HepG2 (cell line): ENCODE results near the gene ARHGAP5. TPM values are rescaled to one million over a fixed set of nuclear protein-coding genes. Genes with fewer than 3 reads are reported as not detected.

Experiments used
- ATAC-seq: fragments of 200-7000 bp; cut with Tn5 transposase; 3 replicates; pipeline ENCODE4 v1.9.1; 2020; ENCODE audit warnings: mild to moderate bottlenecking, moderate library complexity
- BruUV-seq: library from RNA; stranded (reverse); fragments of 400-500 nt; replicated peaks from 2 replicates; lab custom pipeline; 2021; lab: Mats Ljungman, UMichigan
- CTCF ChIA-PET: fragments of 300-600 bp; formaldehyde crosslinking; extraction: SDS; loops from one replicate; lab custom pipeline; 2021; ENCODE audit warnings: low total read pairs, inconsistent platforms, low intra/inter-chr PET ratio; lab: Yijun Ruan, JAX
- POLR2A ChIA-PET: fragments of 350-600 bp; sonication (Branson Sonifier 250); formaldehyde crosslinking; loops from one replicate; lab custom pipeline; 2020; ENCODE audit warnings: antibody characterized with exemption, inconsistent platforms; lab: Yijun Ruan, JAX
- DNase-seq: peaks from one replicate; pipeline ENCODE4 v3.0.0-alpha.2; 2015; ENCODE audit warnings: low spot score
- FAIRE-seq: peaks from 3 replicates; lab custom pipeline; 2011; peaks lifted over from hg19 to GRCh38; lab: Jason Lieb, UNC
- H2AFZ ChIP-seq: one replicate; pipeline ENCODE4 v1.6.1; 2011; ENCODE audit warnings: low read length, inconsistent platforms
- H3K27ac ChIP-seq: fragments of 300-600 bp; 3 replicates; pipeline ENCODE4 v1.8.0; 2011; ENCODE audit warnings: mixed run types, mild to moderate bottlenecking, mixed read lengths, low read length, inconsistent platforms; ENCODE audit not compliant: insufficient read depth; ENCODE audit errors: extremely low read length
- H3K27me3 ChIP-seq, 2 experiments: fragments of 200-600 bp in 1 of 2; 2 replicates in 1 of 2; 3 replicates in 1 of 2; pipeline versions ENCODE4 v1.6.0 to v1.8.0; 2011; ENCODE audit warnings: low read length in 2 of 2, mild to moderate bottlenecking in 2 of 2, moderate library complexity in 2 of 2, inconsistent platforms in 1 of 2; ENCODE audit not compliant: insufficient read depth in 2 of 2, control insufficient read depth in 1 of 2
- H3K36me3 ChIP-seq, 2 experiments: fragments of 200-600 bp in 1 of 2; replicated peaks in 1 of 2; 2 replicates in 1 of 2; 3 replicates in 1 of 2; pipeline versions ENCODE4 v1.5.1 to v1.8.0; 2011; ENCODE audit warnings: low read length in 2 of 2, inconsistent platforms in 1 of 2; ENCODE audit not compliant: insufficient read depth in 2 of 2, control insufficient read depth in 1 of 2
- H3K4me1 ChIP-seq: 2 replicates; pipeline ENCODE4 v1.5.1; 2012; ENCODE audit warnings: low read length, inconsistent platforms; ENCODE audit not compliant: insufficient read depth
- H3K4me2 ChIP-seq: 2 replicates; pipeline ENCODE4 v1.6.0; 2011; ENCODE audit warnings: low read depth, low read length, inconsistent platforms
- H3K4me3 ChIP-seq, 3 experiments: fragments of 200-600 bp in 1 of 3; sonication (generic), shearing (Covaris generic) in 1 of 3; replicated peaks in 1 of 3; 2 replicates each; pipeline ENCODE4 v1.5.1; 2011 to 2016; ENCODE audit warnings: low read length in 3 of 3, inconsistent platforms in 2 of 3, low read depth in 2 of 3, mild to moderate bottlenecking in 2 of 3, control low read depth in 1 of 3, mixed read lengths in 1 of 3; ENCODE audit not compliant: insufficient read depth in 1 of 3
- H3K79me2 ChIP-seq: one replicate; pipeline ENCODE4 v1.6.1; 2011; ENCODE audit warnings: low read length, inconsistent platforms; ENCODE audit not compliant: insufficient read depth
- H3K9ac ChIP-seq: 2 replicates; pipeline ENCODE4 v1.6.0; 2011; ENCODE audit warnings: mild to moderate bottlenecking, low read depth, low read length, inconsistent platforms; ENCODE audit not compliant: insufficient read depth
- H3K9me3 ChIP-seq: 2 replicates; pipeline ENCODE4 v1.5.1; 2012; ENCODE audit warnings: mild to moderate bottlenecking, low read length
- H4K20me1 ChIP-seq: 2 replicates; pipeline ENCODE4 v1.6.0; 2011; ENCODE audit warnings: inconsistent platforms, mild to moderate bottlenecking, low read length, moderate library complexity; ENCODE audit not compliant: insufficient read depth
- JUND ChIP-seq: sonication (generic); formaldehyde crosslinking; IDR thresholded peaks from 2 replicates; pipeline ENCODE4 v1.8.0; 2022; ENCODE audit warnings: mild to moderate bottlenecking, missing genetic modification reagents
- KLF16 ChIP-seq, 2 experiments: sonication (generic) in 1 of 2; formaldehyde crosslinking in 1 of 2; IDR thresholded peaks; 2 replicates each; pipeline versions ENCODE4 v1.6.1 to v1.8.0; 2016 to 2023; ENCODE audit warnings: missing genetic modification reagents in 2 of 2, missing compliant biosample characterization in 1 of 2
- MIER3 ChIP-seq: IDR thresholded peaks from 2 replicates; pipeline ENCODE4 v1.6.1; 2016; ENCODE audit warnings: missing compliant biosample characterization, borderline replicate concordance
- PHF21A ChIP-seq: sonication (generic); formaldehyde crosslinking; IDR thresholded peaks from 2 replicates; pipeline ENCODE4 v1.5.0; 2020; ENCODE audit warnings: mild to moderate bottlenecking, missing genetic modification reagents
- SMARCE1 ChIP-seq: fragments of 450-650 bp; IDR thresholded peaks from 2 replicates; pipeline ENCODE4 v1.6.1; 2017; ENCODE audit warnings: borderline replicate concordance
- SRSF4 ChIP-seq: fragments of 200-400 bp; formaldehyde crosslinking; IDR thresholded peaks from one replicate; pipeline ENCODE4 v1.6.1; 2018; ENCODE audit warnings: mild to moderate bottlenecking, low read depth, low read length, moderate library complexity; ENCODE audit not compliant: poor library complexity, severe bottlenecking
- STAG1 ChIP-seq: sonication (generic); formaldehyde crosslinking; IDR thresholded peaks from 2 replicates; pipeline ENCODE4 v1.4.0; 2020; ENCODE audit warnings: missing genetic modification reagents
- ZNF230 ChIP-seq: sonication (generic); formaldehyde crosslinking; IDR thresholded peaks from 2 replicates; pipeline ENCODE4 v1.4.0; 2020; ENCODE audit warnings: mild to moderate bottlenecking, missing genetic modification reagents
- ZNF296 ChIP-seq: sonication (generic); formaldehyde crosslinking; conservative IDR thresholded peaks from 2 replicates; pipeline ENCODE4 v1.5.0; 2020; ENCODE audit warnings: mild to moderate bottlenecking, missing genetic modification reagents
- ZNF510 ChIP-seq: sonication (generic); formaldehyde crosslinking; IDR thresholded peaks from 2 replicates; pipeline ENCODE4 v1.4.0; 2020; ENCODE audit warnings: low read depth, mild to moderate bottlenecking, missing genetic modification reagents
- WGBS: methylation state at CpG from one replicate; pipeline ENCODE4 v1.1.6; 2017; ENCODE audit warnings: low lambda C conversion rate; 5-methylcytosine and 5-hydroxymethylcytosine counted together
- in situ Hi-C: cut with HindIII; loops from 2 replicates; pipeline ENCODE4 v1.10.0; 2017; ENCODE audit warnings: low pct_unique_long_range_greater_than_20kb; ENCODE audit not compliant: extremely low pct_ligation_motif_present
- intact Hi-C: fragments of 100-400 bp; cut with micrococcal nuclease; formaldehyde crosslinking; loops from one replicate; pipeline ENCODE4 v1.10.0; 2022; ENCODE audit not compliant: unreplicated experiment
- polyA plus RNA-seq, 8 experiments: library from polyadenylated mRNA; depleted of rRNA in 3 of 8; stranded (reverse) in 7 of 8; unstranded in 1 of 8; fragments of >200 nt; fragmentation: Illumina TruSeq in 4 of 8; extraction: Trizol in 4 of 8; gene quantifications; 2 replicates each; pipeline versions ENCODE4 v1.2.1 to v1.2.3, GENCODE V29; 2011 to 2016; ENCODE audit warnings: low read depth in 4 of 8, missing spikeins in 1 of 8, mixed read lengths in 1 of 8; ENCODE audit not compliant: insufficient read depth in 1 of 8
- total RNA-seq, 5 experiments: library from RNA; depleted of rRNA; stranded (reverse); fragments of >200 nt; fragmentation: Illumina TruSeq; extraction: Trizol; gene quantifications; 2 replicates each; pipeline ENCODE4 v1.2.3, GENCODE V29; 2016; ENCODE audit warnings: low read depth in 1 of 5
- TF ChIP-seq, protein P1 (sequence below): sonication (generic); formaldehyde crosslinking; IDR thresholded peaks from 2 replicates; pipeline ENCODE4 v1.4.0; 2020; ENCODE audit warnings: mild to moderate bottlenecking, missing genetic modification reagents
- TF ChIP-seq, protein P2 (sequence below): sonication (generic); IDR thresholded peaks from 2 replicates; pipeline ENCODE4 v1.6.1; 2016; ENCODE audit warnings: low read depth, borderline replicate concordance
- TF ChIP-seq, protein P3 (sequence below): sonication (generic); formaldehyde crosslinking; IDR thresholded peaks from 2 replicates; pipeline ENCODE4 v1.5.0; 2020; ENCODE audit warnings: missing genetic modification reagents
- TF ChIP-seq, protein P4 (sequence below): sonication (generic); formaldehyde crosslinking; IDR thresholded peaks from 2 replicates; pipeline ENCODE4 v1.8.1; 2023; ENCODE audit warnings: missing genetic modification reagents, mild to moderate bottlenecking, borderline replicate concordance
- TF ChIP-seq, protein P5 (sequence below): sonication (generic); formaldehyde crosslinking; IDR thresholded peaks from 2 replicates; pipeline ENCODE4 v1.4.0; 2020; ENCODE audit warnings: low read depth, mild to moderate bottlenecking, missing genetic modification reagents

ARHGAP5 gene
- total and polyA plus RNA-seq, 2 of the 13 experiments (the other 11 are each of a cell fraction or from before 2014, with no cell fraction given) = 33.7 to 144 TPM

DNA sequence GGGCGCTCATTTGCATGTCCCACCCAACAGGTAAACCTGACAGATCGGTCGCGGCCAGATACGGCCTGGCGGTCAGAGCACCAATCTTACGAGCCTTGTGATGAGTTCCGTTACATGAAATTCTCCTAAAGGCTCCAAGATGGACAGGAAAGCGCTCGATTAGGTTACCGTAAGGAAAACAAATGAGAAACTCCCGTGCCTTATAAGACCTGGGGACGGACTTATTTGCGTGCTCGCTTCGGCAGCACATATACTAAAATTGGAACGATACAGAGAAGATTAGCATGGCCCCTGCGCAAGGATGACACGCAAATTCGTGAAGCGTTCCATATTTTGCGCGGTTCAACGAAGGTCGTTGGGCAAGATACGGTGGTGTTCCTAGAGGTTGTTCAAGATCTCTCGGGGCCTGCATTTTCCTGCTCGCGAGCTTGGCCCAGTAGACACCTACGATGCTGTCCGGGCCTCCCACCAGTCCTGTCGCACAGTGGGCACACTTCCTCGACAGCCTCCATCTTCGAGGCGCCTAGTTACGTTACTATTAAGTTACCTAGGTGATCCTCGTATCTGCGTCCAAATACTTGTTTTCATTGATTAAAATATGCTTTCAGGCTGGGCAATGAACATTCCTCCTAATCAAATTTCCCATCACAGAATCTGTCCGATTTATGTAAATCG is 124.8 kb downstream of the ARHGAP5 start, which contains the start of gene RNU6-7:
Gene RNU6-7 (plus strand): TSS at position 230 of the 675 bp plus-strand sequence.
- Histone ChIP-seq H3K27ac (peak within 1 kb of the TSS; percentile 87), H3K79me2 (no peaks in the 10 kb centered on the region), H3K9me3 (no peaks in the 10 kb centered on the region), H3K4me3 (peak within 1 kb of the TSS; percentile 69 to 81 (median 75)), H3K27me3 (no peaks in the 10 kb centered on the region; a peak in 1 of 5 replicates), H3K4me2 (peak within 1 kb of the TSS; percentile 97), H2AFZ (peak within 1 kb of the TSS; percentile 90), H4K20me1 (no peaks in the 10 kb centered on the region), H3K4me1 (peaks cover 21% of the 10 kb centered on the region), H3K9ac (peak within 1 kb of the TSS; percentile 91), H3K36me3 (no peaks in the 10 kb centered on the region)
- CTCF ChIA-PET = no interaction called here
- POLR2A ChIA-PET = interaction anchor here (2.3 to 3.0 kb wide), 2 partner anchors 125 to 744 kb away, joined by 11 to 89 read pairs; partner anchors contain the start of genes ARHGAP5 and DTD2
- intact Hi-C loops (loop anchor here (1.0 to 10.0 kb wide), 10 partner anchors 23 to 1580 kb away; partner anchors contain the start of genes DTD2, HECTD1, NUBPL and SCFD1), in situ Hi-C loops (loop anchor here (5.0 kb wide), 1 partner anchor 125 kb away; the partner anchor contains the start of gene ARHGAP5)
- FAIRE-seq (no peak), ATAC-seq (peak; percentile 32), DNase-seq (peak; percentile 61)
- BruUV-seq = no TSS peak
- WGBS = 1% methylated on average over 39 of the region's 40 CpGs
- no peak; the same call in 1 of the 2 replicates for TF ChIP-seq ZNF510
- TF ChIP-seq KLF16 (CRISPR knock-in tag; IDR thresholded peaks at IDR 0.05) = peak in 1 of 2 experiments; percentile 43; a peak in 1 of 4 replicates
- 0 out of 2 replicates have a peak, but pooled peaks have one; percentile 12 for TF ChIP-seq JUND (CRISPR knock-in tag)
- no peak for TF ChIP-seq STAG1 (CRISPR knock-in tag)
- TF ChIP-seq, protein P1, sequence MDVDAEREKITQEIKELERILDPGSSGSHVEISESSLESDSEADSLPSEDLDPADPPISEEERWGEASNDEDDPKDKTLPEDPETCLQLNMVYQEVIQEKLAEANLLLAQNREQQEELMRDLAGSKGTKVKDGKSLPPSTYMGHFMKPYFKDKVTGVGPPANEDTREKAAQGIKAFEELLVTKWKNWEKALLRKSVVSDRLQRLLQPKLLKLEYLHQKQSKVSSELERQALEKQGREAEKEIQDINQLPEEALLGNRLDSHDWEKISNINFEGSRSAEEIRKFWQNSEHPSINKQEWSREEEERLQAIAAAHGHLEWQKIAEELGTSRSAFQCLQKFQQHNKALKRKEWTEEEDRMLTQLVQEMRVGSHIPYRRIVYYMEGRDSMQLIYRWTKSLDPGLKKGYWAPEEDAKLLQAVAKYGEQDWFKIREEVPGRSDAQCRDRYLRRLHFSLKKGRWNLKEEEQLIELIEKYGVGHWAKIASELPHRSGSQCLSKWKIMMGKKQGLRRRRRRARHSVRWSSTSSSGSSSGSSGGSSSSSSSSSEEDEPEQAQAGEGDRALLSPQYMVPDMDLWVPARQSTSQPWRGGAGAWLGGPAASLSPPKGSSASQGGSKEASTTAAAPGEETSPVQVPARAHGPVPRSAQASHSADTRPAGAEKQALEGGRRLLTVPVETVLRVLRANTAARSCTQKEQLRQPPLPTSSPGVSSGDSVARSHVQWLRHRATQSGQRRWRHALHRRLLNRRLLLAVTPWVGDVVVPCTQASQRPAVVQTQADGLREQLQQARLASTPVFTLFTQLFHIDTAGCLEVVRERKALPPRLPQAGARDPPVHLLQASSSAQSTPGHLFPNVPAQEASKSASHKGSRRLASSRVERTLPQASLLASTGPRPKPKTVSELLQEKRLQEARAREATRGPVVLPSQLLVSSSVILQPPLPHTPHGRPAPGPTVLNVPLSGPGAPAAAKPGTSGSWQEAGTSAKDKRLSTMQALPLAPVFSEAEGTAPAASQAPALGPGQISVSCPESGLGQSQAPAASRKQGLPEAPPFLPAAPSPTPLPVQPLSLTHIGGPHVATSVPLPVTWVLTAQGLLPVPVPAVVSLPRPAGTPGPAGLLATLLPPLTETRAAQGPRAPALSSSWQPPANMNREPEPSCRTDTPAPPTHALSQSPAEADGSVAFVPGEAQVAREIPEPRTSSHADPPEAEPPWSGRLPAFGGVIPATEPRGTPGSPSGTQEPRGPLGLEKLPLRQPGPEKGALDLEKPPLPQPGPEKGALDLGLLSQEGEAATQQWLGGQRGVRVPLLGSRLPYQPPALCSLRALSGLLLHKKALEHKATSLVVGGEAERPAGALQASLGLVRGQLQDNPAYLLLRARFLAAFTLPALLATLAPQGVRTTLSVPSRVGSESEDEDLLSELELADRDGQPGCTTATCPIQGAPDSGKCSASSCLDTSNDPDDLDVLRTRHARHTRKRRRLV (CRISPR knock-in tag) = peak; percentile 100
- no peak for TF ChIP-seq SRSF4
- no peak for TF ChIP-seq SMARCE1
- TF ChIP-seq, protein P2, sequence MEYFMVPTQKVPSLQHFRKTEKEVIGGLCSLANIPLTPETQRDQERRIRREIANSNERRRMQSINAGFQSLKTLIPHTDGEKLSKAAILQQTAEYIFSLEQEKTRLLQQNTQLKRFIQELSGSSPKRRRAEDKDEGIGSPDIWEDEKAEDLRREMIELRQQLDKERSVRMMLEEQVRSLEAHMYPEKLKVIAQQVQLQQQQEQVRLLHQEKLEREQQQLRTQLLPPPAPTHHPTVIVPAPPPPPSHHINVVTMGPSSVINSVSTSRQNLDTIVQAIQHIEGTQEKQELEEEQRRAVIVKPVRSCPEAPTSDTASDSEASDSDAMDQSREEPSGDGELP = no peak
- TF ChIP-seq, protein P3, sequence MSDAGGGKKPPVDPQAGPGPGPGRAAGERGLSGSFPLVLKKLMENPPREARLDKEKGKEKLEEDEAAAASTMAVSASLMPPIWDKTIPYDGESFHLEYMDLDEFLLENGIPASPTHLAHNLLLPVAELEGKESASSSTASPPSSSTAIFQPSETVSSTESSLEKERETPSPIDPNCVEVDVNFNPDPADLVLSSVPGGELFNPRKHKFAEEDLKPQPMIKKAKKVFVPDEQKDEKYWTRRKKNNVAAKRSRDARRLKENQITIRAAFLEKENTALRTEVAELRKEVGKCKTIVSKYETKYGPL (CRISPR knock-in tag) = no peak
- no peak for TF ChIP-seq PHF21A (CRISPR knock-in tag)
- TF ChIP-seq MIER3 (CRISPR knock-in tag) = peak; percentile 87
- TF ChIP-seq, protein P4, sequence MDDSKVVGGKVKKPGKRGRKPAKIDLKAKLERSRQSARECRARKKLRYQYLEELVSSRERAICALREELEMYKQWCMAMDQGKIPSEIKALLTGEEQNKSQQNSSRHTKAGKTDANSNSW (CRISPR knock-in tag) = peak; percentile 10; the same call in 1 of the 2 replicates
- TF ChIP-seq, protein P5, sequence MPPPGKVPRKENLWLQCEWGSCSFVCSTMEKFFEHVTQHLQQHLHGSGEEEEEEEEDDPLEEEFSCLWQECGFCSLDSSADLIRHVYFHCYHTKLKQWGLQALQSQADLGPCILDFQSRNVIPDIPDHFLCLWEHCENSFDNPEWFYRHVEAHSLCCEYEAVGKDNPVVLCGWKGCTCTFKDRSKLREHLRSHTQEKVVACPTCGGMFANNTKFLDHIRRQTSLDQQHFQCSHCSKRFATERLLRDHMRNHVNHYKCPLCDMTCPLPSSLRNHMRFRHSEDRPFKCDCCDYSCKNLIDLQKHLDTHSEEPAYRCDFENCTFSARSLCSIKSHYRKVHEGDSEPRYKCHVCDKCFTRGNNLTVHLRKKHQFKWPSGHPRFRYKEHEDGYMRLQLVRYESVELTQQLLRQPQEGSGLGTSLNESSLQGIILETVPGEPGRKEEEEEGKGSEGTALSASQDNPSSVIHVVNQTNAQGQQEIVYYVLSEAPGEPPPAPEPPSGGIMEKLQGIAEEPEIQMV = no peak
- TF ChIP-seq ZNF230 (CRISPR knock-in tag) = peak; percentile 25; the same call in 1 of the 2 replicates
- TF ChIP-seq ZNF296 (CRISPR knock-in tag) = no peak
